Measurements from ENCODE around the gene ZBTB24.
"Not testable (repeated sequence)": the region's sequence is repeated elsewhere in the genome, so short reads cannot be mapped to it uniquely, and the experiment has no call there.

Gene ZBTB24

GRCh38 chr6:109482905-109483734, at the start of gene ZBTB24:
ZBTB24 (minus strand) TSS chr6:109483219; CDS start chr6:109482026, 1,193 bp downstream.
- DNase-seq (ENCODE audit: low read depth), result peak; percentile 48

- DNase-seq (ENCODE audit: low read depth), result no peak
Observed at GRCh38 chr6:109531446-109531845, 48.4 kb upstream of the ZBTB24 start.

GRCh38 chr6:109527989-109528388, 45.0 kb upstream of the ZBTB24 start:
- DNase-seq (ENCODE audit: low read depth), result no peak

- DNase-seq (ENCODE audit: low read depth), result peak; percentile 62
Observed at GRCh38 chr6:109526905-109527628, 44.0 kb upstream of the ZBTB24 start.

DNA sequence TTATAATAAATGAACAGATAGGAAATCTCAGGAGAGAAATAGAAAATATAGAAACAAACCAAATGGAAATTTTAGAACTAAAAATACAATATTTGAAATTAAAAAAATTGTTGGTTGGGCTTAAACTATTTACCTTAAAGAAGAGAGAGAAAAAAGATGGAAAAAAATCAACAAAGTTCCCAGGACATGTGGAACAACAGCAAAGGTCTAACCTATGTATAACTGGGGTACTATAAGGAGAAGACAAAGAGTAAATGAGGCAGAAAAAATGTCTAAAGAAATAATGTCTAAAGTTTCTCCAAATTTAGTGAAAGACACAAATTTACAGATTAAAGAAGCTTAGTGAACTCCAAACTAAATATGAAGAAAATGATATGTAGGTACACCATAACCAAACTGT, 41.1 kb upstream of the ZBTB24 start:
- DNase-seq (ENCODE audit: low read depth), result no peak

GRCh38 chr6:109523478-109523877, 40.5 kb upstream of the ZBTB24 start:
- DNase-seq (ENCODE audit: low read depth), result peak; percentile 22

GRCh38 chr6:109521080-109521479, 38.1 kb upstream of the ZBTB24 start:
- no peak for DNase-seq (ENCODE audit: low read depth)

GRCh38 chr6:109519647-109520046, 36.6 kb upstream of the ZBTB24 start:
- not testable (repeated sequence) for DNase-seq (ENCODE audit: low read depth)

DNA sequence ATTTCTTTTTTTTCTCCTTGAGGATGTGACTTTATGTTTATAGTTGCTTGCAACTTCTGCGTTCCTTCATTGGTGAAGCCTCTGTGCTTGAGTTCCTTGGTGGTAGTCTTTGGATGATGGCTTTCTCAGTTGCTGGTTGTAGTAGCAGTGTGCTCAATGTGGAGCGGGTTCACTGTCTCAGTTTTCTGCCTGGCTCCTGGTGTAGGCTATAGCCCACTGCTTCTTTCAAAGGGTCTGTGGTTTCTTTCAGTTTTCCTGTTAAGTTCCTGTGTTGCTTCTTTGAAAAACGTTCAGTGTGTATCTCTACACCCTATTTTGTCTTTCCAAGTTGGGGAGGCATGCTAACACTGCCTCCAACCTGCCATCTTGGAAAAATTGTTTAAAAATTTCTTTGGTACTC, 33.9 kb upstream of the ZBTB24 start:
- DNase-seq (ENCODE audit: low read depth), result no peak

DNA sequence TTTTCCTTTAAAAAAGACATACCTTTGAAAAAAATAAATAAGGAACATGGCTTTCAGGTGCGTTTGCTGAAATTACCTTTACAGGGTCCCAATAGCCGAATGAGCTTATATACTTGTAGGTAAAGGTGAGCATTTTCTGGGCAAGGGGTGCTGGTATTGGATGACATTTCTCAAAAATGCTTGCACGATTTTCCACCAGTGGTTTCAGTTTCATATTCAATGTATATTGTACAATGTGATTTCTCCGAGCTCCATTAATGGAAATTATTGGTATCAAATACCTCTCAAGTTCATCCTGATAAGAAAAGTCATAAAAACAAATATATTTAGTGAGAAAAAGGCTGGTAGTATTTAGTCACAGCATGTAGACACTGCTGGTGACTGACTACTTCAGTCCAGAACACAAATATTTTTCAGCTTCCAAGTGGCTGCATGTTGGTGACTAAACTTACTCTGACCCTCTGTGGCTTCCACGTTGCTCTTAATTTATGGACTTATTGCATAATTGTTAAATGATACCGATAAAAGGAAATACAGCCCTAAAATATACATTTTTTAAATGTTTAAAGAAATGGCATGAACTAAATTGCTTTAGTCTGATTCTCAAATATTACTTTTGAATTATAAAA, 32.9 kb upstream of the ZBTB24 start:
- no peak for DNase-seq (ENCODE audit: low read depth)

GRCh38 chr6:109514946-109515345, 31.9 kb upstream of the ZBTB24 start:
- DNase-seq (ENCODE audit: low read depth), result no peak

GRCh38 chr6:109513571-109514071, 30.6 kb upstream of the ZBTB24 start:
- no peak for DNase-seq (ENCODE audit: low read depth)

DNA sequence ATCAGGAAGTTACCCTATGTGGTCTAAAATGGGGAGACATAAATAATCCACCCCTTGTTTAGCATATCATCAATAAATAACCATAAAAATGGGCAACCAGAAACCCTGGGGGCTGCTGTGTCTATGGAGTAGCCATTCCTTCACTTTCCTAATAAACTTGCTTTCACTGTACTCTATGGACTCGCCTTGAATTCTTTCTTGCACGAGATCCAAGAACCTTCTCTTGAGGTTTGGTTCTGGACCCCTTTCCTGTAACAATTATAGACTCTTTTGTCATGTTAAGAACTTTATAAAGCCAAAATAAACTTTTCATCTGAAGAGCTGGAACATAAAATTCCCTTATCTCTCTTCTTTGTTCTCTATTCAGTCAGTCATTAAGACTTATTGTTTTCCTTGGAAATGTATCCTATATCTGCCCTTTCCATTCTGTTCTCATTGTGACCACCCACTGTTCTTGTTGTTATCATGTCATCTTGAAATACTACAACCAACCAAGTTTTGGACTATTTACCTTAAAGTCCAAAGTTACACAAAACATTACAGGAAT, 29.3 kb upstream of the ZBTB24 start:
- no peak for DNase-seq (ENCODE audit: low read depth)

GRCh38 chr6:109511832-109512231, 28.8 kb upstream of the ZBTB24 start:
- no peak for DNase-seq (ENCODE audit: low read depth)

- DNase-seq (ENCODE audit: low read depth), result no peak
Observed at GRCh38 chr6:109510358-109510757, 27.3 kb upstream of the ZBTB24 start.

DNA sequence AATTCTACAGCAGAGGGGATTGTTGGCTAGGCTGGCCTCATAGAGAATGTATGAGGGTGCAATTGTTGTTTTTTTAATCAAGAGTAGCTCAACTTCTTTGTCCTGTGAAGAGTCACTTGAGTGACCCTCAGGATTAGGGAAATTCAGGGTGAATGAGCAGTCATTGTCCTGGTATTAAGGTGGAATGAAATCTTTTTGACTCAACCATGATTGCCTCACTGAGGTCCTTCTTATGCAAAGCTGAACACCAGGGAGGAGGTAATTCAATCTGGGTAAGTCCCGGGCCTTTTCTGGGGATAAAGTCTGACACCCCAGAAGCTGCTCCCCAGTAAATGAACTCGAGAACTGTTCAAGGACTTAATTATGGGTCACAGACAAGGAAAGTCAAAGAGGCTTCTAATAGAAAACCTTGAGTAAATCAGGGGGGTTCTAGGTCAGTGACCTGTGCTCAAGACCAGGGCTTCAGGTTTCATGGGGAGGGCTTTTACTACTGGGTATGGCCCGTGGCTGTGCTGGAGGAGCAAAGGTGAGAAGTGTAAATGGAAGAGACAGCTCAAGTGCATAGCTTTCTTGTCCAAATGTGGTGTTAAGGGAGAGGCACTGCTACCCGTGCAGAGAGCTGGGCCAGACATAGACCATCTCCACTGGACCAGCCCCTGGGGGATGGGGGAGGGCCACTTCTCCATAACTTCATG, 25.3 kb upstream of the ZBTB24 start:
- DNase-seq (ENCODE audit: low read depth), result no peak

DNA sequence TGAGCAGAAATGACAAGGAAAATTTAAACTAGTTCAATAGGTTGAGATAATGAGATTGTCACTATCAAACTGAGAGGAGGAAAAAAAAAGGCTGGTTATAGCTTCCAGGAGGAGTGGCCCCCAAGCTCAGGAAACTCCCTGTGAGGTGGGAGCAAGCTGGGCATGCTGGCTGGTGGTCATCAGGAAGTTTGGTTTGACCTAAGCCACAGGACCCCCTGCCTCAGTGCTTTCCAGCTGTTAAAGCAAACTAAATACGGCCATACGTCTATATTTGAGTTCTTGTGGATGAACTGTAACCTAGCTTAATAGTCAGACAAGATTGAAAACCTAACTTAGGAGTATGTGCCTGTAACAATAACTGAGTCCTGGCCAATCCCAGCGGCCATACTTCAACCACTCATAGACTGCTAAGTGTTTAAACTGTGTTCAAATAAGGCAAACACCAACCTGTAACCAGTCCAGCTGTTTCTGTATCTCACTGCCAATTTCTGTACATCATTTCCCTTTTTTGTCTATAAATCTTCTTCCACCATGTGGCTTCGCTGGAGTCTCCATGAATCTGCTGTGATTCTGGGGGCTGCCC, 24.6 kb upstream of the ZBTB24 start:
- no peak for DNase-seq (ENCODE audit: low read depth)

GRCh38 chr6:109506841-109507240, 23.8 kb upstream of the ZBTB24 start:
- DNase-seq (ENCODE audit: low read depth), result no peak

DNA sequence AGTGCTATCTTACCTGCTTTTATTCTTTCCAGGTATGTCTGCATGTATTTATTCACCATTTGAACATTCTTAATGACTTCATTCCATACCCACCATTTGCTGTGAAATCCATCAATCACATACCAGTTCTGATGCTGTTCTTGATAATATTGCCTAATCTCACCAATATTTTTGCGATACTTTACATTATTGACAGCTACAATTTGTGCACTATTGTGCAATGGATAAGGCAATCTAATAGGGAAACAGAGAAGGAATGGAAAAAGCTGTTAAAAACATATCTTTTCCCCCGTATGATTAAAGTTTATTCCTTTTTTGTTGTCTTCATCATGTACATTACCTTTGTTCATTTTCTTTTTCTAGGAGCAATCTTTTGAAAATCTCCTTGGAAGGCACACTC, 23.3 kb upstream of the ZBTB24 start:
- DNase-seq (ENCODE audit: low read depth), result no peak

GRCh38 chr6:109503327-109504224, 20.6 kb upstream of the ZBTB24 start:
- DNase-seq (ENCODE audit: low read depth), result no peak
